ENCODE measurements around the gene MAD1L1.

DNA sequence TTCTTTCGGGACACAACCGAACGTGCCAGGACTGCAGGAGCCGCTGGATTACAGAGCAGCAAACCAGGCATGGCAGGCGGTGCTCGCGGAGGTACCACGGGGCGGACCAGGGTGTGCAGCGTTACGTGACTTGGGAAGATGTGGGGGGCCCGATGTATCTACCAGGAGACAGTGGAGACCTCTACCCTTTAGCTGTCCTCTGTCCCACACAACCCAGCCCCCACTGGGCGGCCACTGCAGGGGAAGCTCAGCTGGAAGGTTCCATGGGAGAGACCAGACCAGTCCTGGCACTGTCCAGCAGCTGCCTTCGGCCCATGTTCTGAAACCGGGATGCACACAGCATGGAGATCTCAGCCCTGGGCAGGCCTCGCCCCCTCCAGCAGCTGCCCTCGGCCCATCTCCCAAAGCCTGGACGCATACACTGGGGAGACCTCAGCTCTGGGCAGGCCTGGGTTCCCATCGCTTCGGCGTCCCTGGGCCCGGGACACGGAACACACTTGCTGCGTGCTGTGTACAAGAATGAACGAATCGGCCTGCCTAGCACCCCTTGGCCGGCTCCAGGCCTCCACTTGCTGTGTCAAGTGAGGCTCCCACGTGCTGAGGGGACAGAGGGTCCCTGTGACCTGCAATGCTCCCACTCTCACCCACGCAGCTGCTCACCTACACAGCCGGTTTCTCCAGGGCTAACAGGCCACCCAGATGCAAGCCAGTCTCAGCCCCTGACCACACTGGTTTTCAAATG lies 385.3 kb downstream of the MAD1L1 start:
- TF ChIP-seq, protein P1, sequence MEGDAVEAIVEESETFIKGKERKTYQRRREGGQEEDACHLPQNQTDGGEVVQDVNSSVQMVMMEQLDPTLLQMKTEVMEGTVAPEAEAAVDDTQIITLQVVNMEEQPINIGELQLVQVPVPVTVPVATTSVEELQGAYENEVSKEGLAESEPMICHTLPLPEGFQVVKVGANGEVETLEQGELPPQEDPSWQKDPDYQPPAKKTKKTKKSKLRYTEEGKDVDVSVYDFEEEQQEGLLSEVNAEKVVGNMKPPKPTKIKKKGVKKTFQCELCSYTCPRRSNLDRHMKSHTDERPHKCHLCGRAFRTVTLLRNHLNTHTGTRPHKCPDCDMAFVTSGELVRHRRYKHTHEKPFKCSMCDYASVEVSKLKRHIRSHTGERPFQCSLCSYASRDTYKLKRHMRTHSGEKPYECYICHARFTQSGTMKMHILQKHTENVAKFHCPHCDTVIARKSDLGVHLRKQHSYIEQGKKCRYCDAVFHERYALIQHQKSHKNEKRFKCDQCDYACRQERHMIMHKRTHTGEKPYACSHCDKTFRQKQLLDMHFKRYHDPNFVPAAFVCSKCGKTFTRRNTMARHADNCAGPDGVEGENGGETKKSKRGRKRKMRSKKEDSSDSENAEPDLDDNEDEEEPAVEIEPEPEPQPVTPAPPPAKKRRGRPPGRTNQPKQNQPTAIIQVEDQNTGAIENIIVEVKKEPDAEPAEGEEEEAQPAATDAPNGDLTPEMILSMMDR (IDR thresholded peaks at IDR 0.05) = no peak
- no peak for TF ChIP-seq EP300 (IDR thresholded peaks at IDR 0.05; ENCODE audit: low read depth)
